Fibroblast of skin of back (primary cell): ENCODE data around the gene SS18L1.

Experiments
- DNase-seq: peaks from one replicate; pipeline ENCODE4 v3.0.0-alpha.2; 2013

The SS18L1 gene

GRCh38 chr20:62174021-62174804 is 30.6 kb downstream of the SS18L1 start:
- no peak for DNase-seq

GRCh38 chr20:62174870-62175624 is 31.5 kb downstream of the SS18L1 start:
- DNase-seq: no peak

- no peak for DNase-seq
Observed at GRCh38 chr20:62175711-62176110, 32.1 kb downstream of the SS18L1 start.

- DNase-seq: no peak
Observed at GRCh38 chr20:62176866-62177265, 33.3 kb downstream of the SS18L1 start.

- no peak for DNase-seq
Observed at GRCh38 chr20:62177307-62177706, 33.7 kb downstream of the SS18L1 start.

GRCh38 chr20:62178316-62179161 is 35.0 kb downstream of the SS18L1 start:
- DNase-seq: no peak

GRCh38 chr20:62179162-62179504 is 35.6 kb downstream of the SS18L1 start:
- no peak for DNase-seq

- DNase-seq: no peak
Observed at GRCh38 chr20:62181808-62182207, 38.2 kb downstream of the SS18L1 start.

GRCh38 chr20:62182469-62183425 is 39.2 kb downstream of the SS18L1 start, which contains the start of gene MTG2:
MTG2 (plus strand) TSS chr20:62183028; CDS start chr20:62193421, 10,393 bp downstream.
- DNase-seq: peak; percentile 96

- DNase-seq: no peak
Observed at GRCh38 chr20:62183426-62184142, 40.0 kb downstream of the SS18L1 start.

- DNase-seq: no peak
Observed at GRCh38 chr20:62186096-62186426, 42.5 kb downstream of the SS18L1 start.

- DNase-seq: peak; percentile 37
Observed at GRCh38 chr20:62186887-62187866, 43.6 kb downstream of the SS18L1 start.

- DNase-seq: no peak
Observed at GRCh38 chr20:62190639-62191411, 47.3 kb downstream of the SS18L1 start.

- DNase-seq: no peak
Observed at GRCh38 chr20:62191781-62192559, 48.4 kb downstream of the SS18L1 start.

GRCh38 chr20:62192635-62193034 is 49.1 kb downstream of the SS18L1 start:
- no peak for DNase-seq

GRCh38 chr20:62193079-62194025 is 49.8 kb downstream of the SS18L1 start:
- no peak for DNase-seq

GRCh38 chr20:62195075-62195405 is 51.5 kb downstream of the SS18L1 start:
- DNase-seq: no peak
